ENCODE data around the gene AP3S2.

The AP3S2 gene

GRCh38 chr15:89814112-89814742, 79.6 kb downstream of the AP3S2 start:
- DNase-seq (ENCODE audit: low read depth, low spot score), result no peak

- DNase-seq (ENCODE audit: low read depth, low spot score), result no peak
Observed at GRCh38 chr15:89813381-89814111, 80.2 kb downstream of the AP3S2 start.

GRCh38 chr15:89812847-89813320, 80.9 kb downstream of the AP3S2 start:
- no peak for DNase-seq (ENCODE audit: low read depth, low spot score)

GRCh38 chr15:89812011-89812846, 81.6 kb downstream of the AP3S2 start:
- DNase-seq (ENCODE audit: low read depth, low spot score), result no peak

- DNase-seq (ENCODE audit: low read depth, low spot score), result no peak
Observed at GRCh38 chr15:89810837-89811236, 83.0 kb downstream of the AP3S2 start.

- no peak for DNase-seq (ENCODE audit: low read depth, low spot score)
Observed at GRCh38 chr15:89809787-89810148, 84.0 kb downstream of the AP3S2 start.

- DNase-seq (ENCODE audit: low read depth, low spot score), result no peak
Observed at GRCh38 chr15:89809093-89809786, 84.6 kb downstream of the AP3S2 start.

GRCh38 chr15:89808160-89808870, 85.5 kb downstream of the AP3S2 start:
- DNase-seq (ENCODE audit: low read depth, low spot score), result no peak

- DNase-seq (ENCODE audit: low read depth, low spot score), result no peak
Observed at GRCh38 chr15:89807689-89808088, 86.1 kb downstream of the AP3S2 start.

GRCh38 chr15:89806559-89807550, 86.9 kb downstream of the AP3S2 start:
- DNase-seq (ENCODE audit: low read depth, low spot score), result no peak

- DNase-seq (ENCODE audit: low read depth, low spot score), result no peak
Observed at GRCh38 chr15:89806210-89806558, 87.6 kb downstream of the AP3S2 start.

- no peak for DNase-seq (ENCODE audit: low read depth, low spot score)
Observed at GRCh38 chr15:89805241-89806209, 88.3 kb downstream of the AP3S2 start.

- DNase-seq (ENCODE audit: low read depth, low spot score), result no peak
Observed at GRCh38 chr15:89803941-89804800, 89.6 kb downstream of the AP3S2 start.

- DNase-seq (ENCODE audit: low read depth, low spot score), result no peak
Observed at GRCh38 chr15:89802986-89803824, 90.6 kb downstream of the AP3S2 start.

- DNase-seq (ENCODE audit: low read depth, low spot score), result no peak
Observed at GRCh38 chr15:89802231-89802928, 91.4 kb downstream of the AP3S2 start.

- DNase-seq (ENCODE audit: low read depth, low spot score), result no peak
Observed at GRCh38 chr15:89801471-89802195, 92.2 kb downstream of the AP3S2 start.

Data from activated naive CD8-positive, alpha-beta T cell treated with anti-CD3 and anti-CD28 coated beads, Interleukin-2, amount 50 U/mL, for 16 hours (primary cell).